Liver (tissue), 3 donors: ENCODE data around the gene ITFG1.

Source experiments
- ATF3 ChIP-seq: IDR thresholded peaks from 2 replicates; pipeline ENCODE4 v1.6.1; 2016; ENCODE audit warnings: antibody characterized with exemption
- CTCF ChIP-seq: fragments of 150-350 bp; IDR thresholded peaks from 2 replicates; pipeline ENCODE4 v1.5.1; 2017; ENCODE audit warnings: improper control_type of control experiment, low read depth, low read length; ENCODE audit not compliant: missing input control
- FOXA1 ChIP-seq: IDR thresholded peaks from 2 replicates; pipeline ENCODE4 v1.6.1; 2016; ENCODE audit warnings: antibody characterized with exemption
- JUND ChIP-seq, 2 donors: IDR thresholded peaks; 2 replicates each; pipeline ENCODE4 v1.6.1; 2016; ENCODE audit warnings: antibody characterized with exemption in 2 of 2
- MAX ChIP-seq: IDR thresholded peaks from 2 replicates; pipeline ENCODE4 v1.6.1; 2016; ENCODE audit warnings: antibody characterized with exemption
- NR2F2 ChIP-seq: IDR thresholded peaks from 2 replicates; pipeline ENCODE4 v1.6.1; 2016; ENCODE audit warnings: antibody characterized with exemption
- RAD21 ChIP-seq, 2 donors: IDR thresholded peaks; 2 replicates each; pipeline ENCODE4 v1.6.1; 2016; ENCODE audit warnings: antibody characterized with exemption in 2 of 2, mild to moderate bottlenecking in 2 of 2
- REST ChIP-seq: IDR thresholded peaks from 2 replicates; pipeline ENCODE4 v1.6.1; 2016; ENCODE audit warnings: antibody characterized with exemption, mild to moderate bottlenecking
- TAF1 ChIP-seq: conservative IDR thresholded peaks from 2 replicates; pipeline ENCODE4 v1.6.1; 2016; ENCODE audit warnings: antibody characterized with exemption, mild to moderate bottlenecking
- YY1 ChIP-seq: IDR thresholded peaks from 2 replicates; pipeline ENCODE4 v1.6.1; 2016; ENCODE audit warnings: antibody characterized with exemption, mild to moderate bottlenecking
- ZBTB33 ChIP-seq: IDR thresholded peaks from 2 replicates; pipeline ENCODE4 v1.6.1; 2016; ENCODE audit warnings: antibody characterized with exemption
- donor health status: healthy.
- donor health status: healthy.

- TF ChIP-seq CTCF (no peak), RAD21 (IDR thresholded peaks at IDR 0.05) (no peak), MAX (no peak), REST (no peak), NR2F2 (no peak), TAF1 (no peak), FOXA1 (no peak), JUND (IDR thresholded peaks at IDR 0.05) (no peak), ATF3 (no peak), YY1 (no peak), ZBTB33 (no peak)
These were observed 97.1 kb downstream of the ITFG1 start for GRCh38 chr16:47363761-47364160.
